DOHH2 (cell line): ENCODE data around the gene CNTN4.

Experiments used
- H3F3A ChIP-seq: fragments of 200-600 bp; sonication (generic), shearing (Covaris generic); 2 replicates; pipeline ENCODE4 v1.6.0; 2016; ENCODE audit warnings: antibody characterized with exemption, mild to moderate bottlenecking; ENCODE audit not compliant: control insufficient read depth, insufficient read depth
- H3K27ac ChIP-seq: fragments of 200-600 bp; sonication (generic); 2 replicates; pipeline ENCODE4 v1.5.1; 2014; ENCODE audit warnings: low read depth, mild to moderate bottlenecking, low read length, moderate library complexity
- H3K27me3 ChIP-seq: fragments of 200-600 bp; sonication (generic); 2 replicates; pipeline ENCODE4 v1.6.1; 2014; ENCODE audit warnings: mild to moderate bottlenecking, low read length, mixed read lengths; ENCODE audit not compliant: control insufficient read depth
- H3K36me3 ChIP-seq: fragments of 200-600 bp; sonication (generic); 2 replicates; pipeline ENCODE4 v1.6.1; 2014; ENCODE audit warnings: mild to moderate bottlenecking, low read length, moderate library complexity, mixed read lengths; ENCODE audit not compliant: control insufficient read depth
- H3K4me1 ChIP-seq: fragments of 200-600 bp; sonication (generic); 2 replicates; pipeline ENCODE4 v1.6.1; 2014; ENCODE audit warnings: mild to moderate bottlenecking, low read length, mixed read lengths; ENCODE audit not compliant: control insufficient read depth
- H3K4me2 ChIP-seq: fragments of 200-600 bp; sonication (generic); 2 replicates; pipeline ENCODE4 v1.6.0; 2014; ENCODE audit warnings: mild to moderate bottlenecking, low read length, moderate library complexity
- H3K4me3 ChIP-seq: fragments of 200-600 bp; sonication (generic); 2 replicates; pipeline ENCODE4 v1.5.1; 2014; ENCODE audit warnings: mild to moderate bottlenecking, low read length, mixed read lengths
- H3K79me2 ChIP-seq: fragments of 200-600 bp; sonication (generic); 2 replicates; pipeline ENCODE4 v1.6.1; 2014; ENCODE audit warnings: mild to moderate bottlenecking, low read length, mixed read lengths; ENCODE audit not compliant: control insufficient read depth
- H3K9me2 ChIP-seq: fragments of 200-600 bp; sonication (generic); replicated peaks from 2 replicates; pipeline ENCODE4 v1.6.1; 2014; ENCODE audit warnings: mild to moderate bottlenecking, low read length, mixed read lengths; ENCODE audit not compliant: control insufficient read depth
- H3K9me3 ChIP-seq: fragments of 200-600 bp; sonication (generic); 2 replicates; pipeline ENCODE4 v1.6.1; 2014; ENCODE audit warnings: antibody characterized with exemption, low read length, mixed read lengths; ENCODE audit not compliant: control insufficient read depth, insufficient read depth
- H4K20me1 ChIP-seq: fragments of 200-600 bp; sonication (generic); 2 replicates; pipeline ENCODE4 v1.6.0; 2014; ENCODE audit warnings: low read depth, mild to moderate bottlenecking, antibody characterized with exemption, low read length, moderate library complexity; ENCODE audit not compliant: control insufficient read depth, insufficient read depth
- CTCF ChIP-seq: fragments of 200-600 bp; sonication (generic); IDR thresholded peaks from one replicate; pipeline ENCODE4 v1.5.1; 2014; ENCODE audit warnings: antibody characterized with exemption, mild to moderate bottlenecking, low read depth, low read length; ENCODE audit not compliant: poor library complexity, severe bottlenecking
- EZH2phosphoT487 ChIP-seq: fragments of 200-600 bp; sonication (generic); IDR thresholded peaks from 2 replicates; pipeline ENCODE4 v1.6.1; 2017; ENCODE audit warnings: borderline replicate concordance, mild to moderate bottlenecking, antibody characterized with exemption, low read length, moderate library complexity, mixed read lengths

CNTN4 gene

DNA sequence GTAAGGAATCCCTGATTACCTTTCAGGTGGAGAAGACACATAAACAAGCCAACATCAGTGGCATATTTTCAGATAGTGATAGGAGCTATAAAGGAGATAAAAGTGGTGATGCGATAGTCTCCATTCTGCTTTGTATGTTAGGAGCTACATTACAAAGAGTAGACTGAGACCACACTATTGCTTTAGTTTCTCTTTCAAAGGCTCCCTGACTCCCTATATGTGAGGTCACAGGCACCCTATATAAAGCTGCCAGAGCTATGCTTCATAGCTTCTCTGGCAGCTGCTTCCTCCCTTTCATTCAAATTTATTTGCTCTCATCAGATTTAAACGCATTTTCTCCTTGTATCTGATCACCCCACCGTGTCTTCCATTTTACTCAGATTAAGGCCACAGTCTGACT lies 544.9 kb downstream of the CNTN4 start:
- no peak overlapping the region for H3K4me3 ChIP-seq
- no peaks in the 10 kb centered on the region for H3F3A ChIP-seq
- H3K9me3 ChIP-seq: no peaks in the 10 kb centered on the region
- H3K79me2 ChIP-seq: no peaks in the 10 kb centered on the region
- no peaks in the 10 kb centered on the region for H4K20me1 ChIP-seq
- TF ChIP-seq EZH2phosphoT487 (no peak), CTCF (no peak)
- no peaks in the 10 kb centered on the region for H3K9me2 ChIP-seq
- no peak overlapping the region for H3K27ac ChIP-seq
- H3K4me1 ChIP-seq: no peaks in the 10 kb centered on the region
- H3K36me3 ChIP-seq: no peaks in the 10 kb centered on the region
- H3K27me3 ChIP-seq: no peaks in the 10 kb centered on the region
- H3K4me2 ChIP-seq: no peak overlapping the region

GRCh38 chr3:2645001-2645400 lies 546.3 kb downstream of the CNTN4 start:
- no peaks in the 10 kb centered on the region for H3K4me1 ChIP-seq
- no peaks in the 10 kb centered on the region for H3K36me3 ChIP-seq
- TF ChIP-seq CTCF (no peak), EZH2phosphoT487 (no peak)
- H3F3A ChIP-seq: no peaks in the 10 kb centered on the region
- H3K79me2 ChIP-seq: no peaks in the 10 kb centered on the region
- H3K4me3 ChIP-seq: no peak overlapping the region
- no peak overlapping the region for H3K27ac ChIP-seq
- no peaks in the 10 kb centered on the region for H3K9me2 ChIP-seq
- no peaks in the 10 kb centered on the region for H3K27me3 ChIP-seq
- H3K9me3 ChIP-seq: no peaks in the 10 kb centered on the region
- H3K4me2 ChIP-seq: no peak overlapping the region
- H4K20me1 ChIP-seq: no peaks in the 10 kb centered on the region

DNA sequence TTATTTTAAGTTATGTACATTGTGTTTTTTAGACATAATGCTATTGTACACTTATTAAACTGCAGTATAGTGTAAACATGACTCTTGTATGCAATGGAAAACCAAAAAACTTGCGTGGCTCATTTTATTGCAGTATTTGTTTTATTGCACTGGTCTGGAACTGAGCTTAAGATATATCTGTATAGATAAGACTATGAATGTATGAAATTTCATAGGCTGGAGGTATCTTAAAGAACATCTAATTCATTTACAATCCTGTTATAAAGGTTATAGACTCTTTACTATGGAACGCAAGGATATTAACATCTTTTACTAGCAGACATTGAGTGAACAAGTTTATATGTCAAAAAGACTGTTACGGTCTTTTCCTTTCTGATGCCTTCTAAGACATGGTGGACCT lies 552.1 kb downstream of the CNTN4 start:
- no peak overlapping the region for H3K27ac ChIP-seq
- no peak overlapping the region for H3K4me2 ChIP-seq
- H3K9me3 ChIP-seq: no peaks in the 10 kb centered on the region
- no peaks in the 10 kb centered on the region for H3K79me2 ChIP-seq
- H3K4me3 ChIP-seq: no peak overlapping the region
- no peaks in the 10 kb centered on the region for H4K20me1 ChIP-seq
- no peak for TF ChIP-seq CTCF
- TF ChIP-seq EZH2phosphoT487: no peak
- H3F3A ChIP-seq: no peaks in the 10 kb centered on the region
- no peaks in the 10 kb centered on the region for H3K36me3 ChIP-seq
- no peaks in the 10 kb centered on the region for H3K9me2 ChIP-seq
- H3K4me1 ChIP-seq: no peaks in the 10 kb centered on the region
- H3K27me3 ChIP-seq: no peaks in the 10 kb centered on the region

- Histone ChIP-seq H4K20me1 (no peaks in the 10 kb centered on the region), H3K36me3 (no peaks in the 10 kb centered on the region), H3K79me2 (no peaks in the 10 kb centered on the region), H3K4me2 (no peak overlapping the region), H3F3A (no peaks in the 10 kb centered on the region), H3K9me2 (no peaks in the 10 kb centered on the region), H3K4me1 (no peaks in the 10 kb centered on the region), H3K27me3 (no peaks in the 10 kb centered on the region), H3K27ac (no peak overlapping the region), H3K9me3 (no peaks in the 10 kb centered on the region), H3K4me3 (no peak overlapping the region)
- TF ChIP-seq CTCF: no peak
- no peak for TF ChIP-seq EZH2phosphoT487
These were observed 553.7 kb downstream of the CNTN4 start for GRCh38 chr3:2652386-2652785.
